ENCODE data around the gene CCDC73. TPM values are rescaled to one million over a fixed set of nuclear protein-coding genes. Genes with fewer than 3 reads are reported as not detected.

The CCDC73 gene
- total RNA-seq, 1 experiment from 2014 or later = not detected

DNA sequence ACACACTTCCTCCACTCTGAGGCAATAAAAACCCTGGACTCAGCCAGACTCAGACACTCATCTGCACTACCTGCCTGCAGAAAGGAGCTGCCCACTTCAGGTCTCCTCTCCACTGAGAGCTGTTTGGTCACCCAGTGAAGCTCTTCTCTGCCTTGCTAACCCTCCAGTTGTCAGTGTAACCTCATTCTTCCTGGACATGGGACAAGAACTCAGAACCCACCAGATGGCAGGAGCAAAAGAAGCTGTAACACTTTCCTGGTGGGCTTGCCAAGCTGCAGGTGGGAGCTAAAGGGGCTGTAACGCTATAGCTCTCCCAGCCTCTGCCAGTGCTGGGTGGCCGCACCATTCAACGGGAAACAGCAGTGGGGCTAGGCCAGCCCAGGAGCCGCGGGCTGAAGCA is 89.7 kb downstream of the CCDC73 start:
- ATAC-seq (no peak), DNase-seq (ENCODE audit: low spot score) (no peak)
- Mint-ChIP-seq H3K4me1 (no peaks in the 10 kb centered on the region), H3K27ac (no peak overlapping the region), H3K4me3 (no peak overlapping the region), H3K27me3 (ENCODE audit: low read depth) (no peaks in the 10 kb centered on the region), H3K36me3 (peaks cover 7% of the 10 kb centered on the region), H3K9me3 (peaks cover 11% of the 10 kb centered on the region; the same call in 1 of the 2 replicates)
- CTCF ChIA-PET = interaction anchor here (0.6 kb wide), 1 partner anchor 382 kb away, joined by 3 read pairs; no protein-coding TSS in a partner anchor
- POLR2A ChIA-PET = no interaction called here
- no peak for TF ChIP-seq GTF2I (CRISPR knock-in tag; conservative IDR thresholded peaks at IDR 0.05)
- TF ChIP-seq, protein P1, sequence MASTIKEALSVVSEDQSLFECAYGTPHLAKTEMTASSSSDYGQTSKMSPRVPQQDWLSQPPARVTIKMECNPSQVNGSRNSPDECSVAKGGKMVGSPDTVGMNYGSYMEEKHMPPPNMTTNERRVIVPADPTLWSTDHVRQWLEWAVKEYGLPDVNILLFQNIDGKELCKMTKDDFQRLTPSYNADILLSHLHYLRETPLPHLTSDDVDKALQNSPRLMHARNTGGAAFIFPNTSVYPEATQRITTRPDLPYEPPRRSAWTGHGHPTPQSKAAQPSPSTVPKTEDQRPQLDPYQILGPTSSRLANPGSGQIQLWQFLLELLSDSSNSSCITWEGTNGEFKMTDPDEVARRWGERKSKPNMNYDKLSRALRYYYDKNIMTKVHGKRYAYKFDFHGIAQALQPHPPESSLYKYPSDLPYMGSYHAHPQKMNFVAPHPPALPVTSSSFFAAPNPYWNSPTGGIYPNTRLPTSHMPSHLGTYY (CRISPR knock-in tag; IDR thresholded peaks at IDR 0.05) = no peak
- no peak for TF ChIP-seq SMAD3 (CRISPR knock-in tag; IDR thresholded peaks at IDR 0.05; ENCODE audit: borderline replicate concordance)
- TF ChIP-seq, protein P2, sequence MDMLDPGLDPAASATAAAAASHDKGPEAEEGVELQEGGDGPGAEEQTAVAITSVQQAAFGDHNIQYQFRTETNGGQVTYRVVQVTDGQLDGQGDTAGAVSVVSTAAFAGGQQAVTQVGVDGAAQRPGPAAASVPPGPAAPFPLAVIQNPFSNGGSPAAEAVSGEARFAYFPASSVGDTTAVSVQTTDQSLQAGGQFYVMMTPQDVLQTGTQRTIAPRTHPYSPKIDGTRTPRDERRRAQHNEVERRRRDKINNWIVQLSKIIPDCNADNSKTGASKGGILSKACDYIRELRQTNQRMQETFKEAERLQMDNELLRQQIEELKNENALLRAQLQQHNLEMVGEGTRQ (CRISPR knock-in tag; IDR thresholded peaks at IDR 0.05) = no peak
- no peak for TF ChIP-seq HMGA2 (CRISPR knock-in tag; IDR thresholded peaks at IDR 0.05)
- TF ChIP-seq TEAD4 (CRISPR knock-in tag; IDR thresholded peaks at IDR 0.05) = no peak

DNA sequence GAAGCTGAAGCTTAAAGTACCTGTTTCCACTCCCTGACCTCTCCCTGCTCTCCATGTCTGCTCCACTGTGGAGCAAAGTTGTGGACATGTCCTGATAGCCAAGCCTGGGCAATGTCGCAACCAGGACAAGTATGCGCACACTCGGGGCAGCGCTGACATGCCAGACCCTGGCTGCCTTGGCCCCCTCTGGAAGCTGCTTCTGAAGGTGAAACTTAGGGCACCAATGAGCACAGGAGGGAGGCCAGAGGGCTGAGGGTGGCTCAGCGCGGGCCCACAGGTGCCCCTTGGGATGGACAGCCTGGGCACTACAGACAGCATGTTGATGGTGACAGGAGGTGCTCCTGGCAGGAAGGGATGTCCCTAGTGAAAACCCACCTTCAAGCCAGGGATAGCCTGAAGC is 90.2 kb downstream of the CCDC73 start:
- CTCF ChIA-PET = no interaction called here
- Mint-ChIP-seq H3K27me3 (ENCODE audit: low read depth) (no peaks in the 10 kb centered on the region), H3K4me1 (no peaks in the 10 kb centered on the region), H3K27ac (no peak overlapping the region), H3K36me3 (peaks cover 7% of the 10 kb centered on the region), H3K4me3 (no peak overlapping the region), H3K9me3 (peaks cover 11% of the 10 kb centered on the region; the same call in 1 of the 2 replicates)
- no peak for TF ChIP-seq ZNF219 (CRISPR knock-in tag; IDR thresholded peaks at IDR 0.05; ENCODE audit: borderline replicate concordance)
- TF ChIP-seq, protein P3, sequence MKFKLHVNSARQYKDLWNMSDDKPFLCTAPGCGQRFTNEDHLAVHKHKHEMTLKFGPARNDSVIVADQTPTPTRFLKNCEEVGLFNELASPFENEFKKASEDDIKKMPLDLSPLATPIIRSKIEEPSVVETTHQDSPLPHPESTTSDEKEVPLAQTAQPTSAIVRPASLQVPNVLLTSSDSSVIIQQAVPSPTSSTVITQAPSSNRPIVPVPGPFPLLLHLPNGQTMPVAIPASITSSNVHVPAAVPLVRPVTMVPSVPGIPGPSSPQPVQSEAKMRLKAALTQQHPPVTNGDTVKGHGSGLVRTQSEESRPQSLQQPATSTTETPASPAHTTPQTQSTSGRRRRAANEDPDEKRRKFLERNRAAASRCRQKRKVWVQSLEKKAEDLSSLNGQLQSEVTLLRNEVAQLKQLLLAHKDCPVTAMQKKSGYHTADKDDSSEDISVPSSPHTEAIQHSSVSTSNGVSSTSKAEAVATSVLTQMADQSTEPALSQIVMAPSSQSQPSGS (CRISPR knock-in tag; IDR thresholded peaks at IDR 0.05; ENCODE audit: borderline replicate concordance, low read depth) = no peak; the same call in 1 of the 2 replicates
- TF ChIP-seq CREM (CRISPR knock-in tag; IDR thresholded peaks at IDR 0.05) = no peak
- no peak for TF ChIP-seq GABPB1 (CRISPR knock-in tag; IDR thresholded peaks at IDR 0.05)
- TF ChIP-seq, protein P4, sequence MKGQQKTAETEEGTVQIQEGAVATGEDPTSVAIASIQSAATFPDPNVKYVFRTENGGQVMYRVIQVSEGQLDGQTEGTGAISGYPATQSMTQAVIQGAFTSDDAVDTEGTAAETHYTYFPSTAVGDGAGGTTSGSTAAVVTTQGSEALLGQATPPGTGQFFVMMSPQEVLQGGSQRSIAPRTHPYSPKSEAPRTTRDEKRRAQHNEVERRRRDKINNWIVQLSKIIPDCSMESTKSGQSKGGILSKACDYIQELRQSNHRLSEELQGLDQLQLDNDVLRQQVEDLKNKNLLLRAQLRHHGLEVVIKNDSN (CRISPR knock-in tag; IDR thresholded peaks at IDR 0.05) = no peak
- TF ChIP-seq GRHL2 (CRISPR knock-in tag; IDR thresholded peaks at IDR 0.05; ENCODE audit: insufficient replicate concordance, severe bottlenecking) = no peak
- TF ChIP-seq ELF4 (CRISPR knock-in tag; IDR thresholded peaks at IDR 0.05; ENCODE audit: low read depth) = no peak
- POLR2A ChIA-PET = no interaction called here
- DNase-seq (ENCODE audit: low spot score) (no peak), ATAC-seq (no peak)

DNA sequence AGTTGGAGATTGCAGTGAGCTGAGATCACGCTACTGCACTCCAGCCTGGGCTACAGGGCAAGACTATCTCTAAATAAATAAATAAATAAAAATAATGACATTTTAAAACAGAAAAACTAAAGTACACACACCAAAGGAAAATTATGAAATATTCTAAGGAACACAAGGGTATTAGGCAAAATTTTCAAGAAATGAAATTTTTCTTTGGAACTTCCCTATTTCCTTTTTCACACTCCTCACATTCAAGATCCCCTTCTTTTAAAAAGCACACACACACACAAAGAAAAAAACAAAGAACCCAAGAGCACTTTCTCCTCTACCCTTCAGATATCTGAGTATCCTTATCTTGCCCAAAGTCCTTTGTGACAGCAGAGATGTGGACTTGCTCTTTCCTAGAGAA is 92.8 kb downstream of the CCDC73 start:
- Mint-ChIP-seq H3K27me3 (ENCODE audit: low read depth) (no peaks in the 10 kb centered on the region), H3K4me3 (no peak overlapping the region), H3K4me1 (no peaks in the 10 kb centered on the region), H3K36me3 (peaks cover 7% of the 10 kb centered on the region), H3K27ac (no peak overlapping the region), H3K9me3 (peaks cover 11% of the 10 kb centered on the region; the same call in 1 of the 2 replicates)
- no peak for DNase-seq (ENCODE audit: low spot score)
- ATAC-seq = no peak
- TF ChIP-seq, protein P5, sequence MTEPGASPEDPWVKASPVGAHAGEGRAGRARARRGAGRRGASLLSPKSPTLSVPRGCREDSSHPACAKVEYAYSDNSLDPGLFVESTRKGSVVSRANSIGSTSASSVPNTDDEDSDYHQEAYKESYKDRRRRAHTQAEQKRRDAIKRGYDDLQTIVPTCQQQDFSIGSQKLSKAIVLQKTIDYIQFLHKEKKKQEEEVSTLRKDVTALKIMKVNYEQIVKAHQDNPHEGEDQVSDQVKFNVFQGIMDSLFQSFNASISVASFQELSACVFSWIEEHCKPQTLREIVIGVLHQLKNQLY (CRISPR knock-in tag; IDR thresholded peaks at IDR 0.05) = no peak
- TF ChIP-seq NR3C1 (CRISPR knock-in tag; conservative IDR thresholded peaks at IDR 0.05; ENCODE audit: low read depth) = no peak
- TF ChIP-seq RELA (CRISPR knock-in tag; IDR thresholded peaks at IDR 0.05; ENCODE audit: borderline replicate concordance) = no peak
- TF ChIP-seq, protein P6, sequence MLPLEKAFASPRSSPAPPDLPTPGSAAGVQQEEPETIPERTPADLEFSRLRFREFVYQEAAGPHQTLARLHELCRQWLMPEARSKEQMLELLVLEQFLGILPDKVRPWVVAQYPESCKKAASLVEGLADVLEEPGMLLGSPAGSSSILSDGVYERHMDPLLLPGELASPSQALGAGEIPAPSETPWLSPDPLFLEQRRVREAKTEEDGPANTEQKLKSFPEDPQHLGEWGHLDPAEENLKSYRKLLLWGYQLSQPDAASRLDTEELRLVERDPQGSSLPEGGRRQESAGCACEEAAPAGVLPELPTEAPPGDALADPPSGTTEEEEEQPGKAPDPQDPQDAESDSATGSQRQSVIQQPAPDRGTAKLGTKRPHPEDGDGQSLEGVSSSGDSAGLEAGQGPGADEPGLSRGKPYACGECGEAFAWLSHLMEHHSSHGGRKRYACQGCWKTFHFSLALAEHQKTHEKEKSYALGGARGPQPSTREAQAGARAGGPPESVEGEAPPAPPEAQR (CRISPR knock-in tag; IDR thresholded peaks at IDR 0.05) = no peak
- TF ChIP-seq TP53 (CRISPR knock-in tag; IDR thresholded peaks at IDR 0.05) = no peak
- no peak for TF ChIP-seq NR2C2 (CRISPR knock-in tag; IDR thresholded peaks at IDR 0.05)
- no peak for TF ChIP-seq ETV6 (CRISPR knock-in tag; IDR thresholded peaks at IDR 0.05)
- TF ChIP-seq GABPB1 (CRISPR knock-in tag; IDR thresholded peaks at IDR 0.05) = no peak
- TF ChIP-seq, protein P7, sequence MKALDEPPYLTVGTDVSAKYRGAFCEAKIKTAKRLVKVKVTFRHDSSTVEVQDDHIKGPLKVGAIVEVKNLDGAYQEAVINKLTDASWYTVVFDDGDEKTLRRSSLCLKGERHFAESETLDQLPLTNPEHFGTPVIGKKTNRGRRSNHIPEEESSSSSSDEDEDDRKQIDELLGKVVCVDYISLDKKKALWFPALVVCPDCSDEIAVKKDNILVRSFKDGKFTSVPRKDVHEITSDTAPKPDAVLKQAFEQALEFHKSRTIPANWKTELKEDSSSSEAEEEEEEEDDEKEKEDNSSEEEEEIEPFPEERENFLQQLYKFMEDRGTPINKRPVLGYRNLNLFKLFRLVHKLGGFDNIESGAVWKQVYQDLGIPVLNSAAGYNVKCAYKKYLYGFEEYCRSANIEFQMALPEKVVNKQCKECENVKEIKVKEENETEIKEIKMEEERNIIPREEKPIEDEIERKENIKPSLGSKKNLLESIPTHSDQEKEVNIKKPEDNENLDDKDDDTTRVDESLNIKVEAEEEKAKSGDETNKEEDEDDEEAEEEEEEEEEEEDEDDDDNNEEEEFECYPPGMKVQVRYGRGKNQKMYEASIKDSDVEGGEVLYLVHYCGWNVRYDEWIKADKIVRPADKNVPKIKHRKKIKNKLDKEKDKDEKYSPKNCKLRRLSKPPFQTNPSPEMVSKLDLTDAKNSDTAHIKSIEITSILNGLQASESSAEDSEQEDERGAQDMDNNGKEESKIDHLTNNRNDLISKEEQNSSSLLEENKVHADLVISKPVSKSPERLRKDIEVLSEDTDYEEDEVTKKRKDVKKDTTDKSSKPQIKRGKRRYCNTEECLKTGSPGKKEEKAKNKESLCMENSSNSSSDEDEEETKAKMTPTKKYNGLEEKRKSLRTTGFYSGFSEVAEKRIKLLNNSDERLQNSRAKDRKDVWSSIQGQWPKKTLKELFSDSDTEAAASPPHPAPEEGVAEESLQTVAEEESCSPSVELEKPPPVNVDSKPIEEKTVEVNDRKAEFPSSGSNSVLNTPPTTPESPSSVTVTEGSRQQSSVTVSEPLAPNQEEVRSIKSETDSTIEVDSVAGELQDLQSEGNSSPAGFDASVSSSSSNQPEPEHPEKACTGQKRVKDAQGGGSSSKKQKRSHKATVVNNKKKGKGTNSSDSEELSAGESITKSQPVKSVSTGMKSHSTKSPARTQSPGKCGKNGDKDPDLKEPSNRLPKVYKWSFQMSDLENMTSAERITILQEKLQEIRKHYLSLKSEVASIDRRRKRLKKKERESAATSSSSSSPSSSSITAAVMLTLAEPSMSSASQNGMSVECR (CRISPR knock-in tag; IDR thresholded peaks at IDR 0.05; ENCODE audit: borderline replicate concordance) = no peak
- TF ChIP-seq ZBTB21 (CRISPR knock-in tag; IDR thresholded peaks at IDR 0.05; ENCODE audit: borderline replicate concordance) = no peak
- TF ChIP-seq NFE2L1 (CRISPR knock-in tag; IDR thresholded peaks at IDR 0.05) = no peak
- CTCF ChIA-PET = no interaction called here
- POLR2A ChIA-PET = no interaction called here
